Right ventricle myocardium superior (tissue), 1 donor: ENCODE results near the gene CASP8AP2. TPM values are rescaled to one million over a fixed set of nuclear protein-coding genes. Genes with fewer than 3 reads are reported as not detected.
"Not testable (repeated sequence)": the region's sequence is repeated elsewhere in the genome, so short reads cannot be mapped to it uniquely, and the experiment has no call there.

Source experiments
- ATAC-seq: fragments of 200-7000 bp; cut with Tn5 transposase; one replicate; pipeline ENCODE4 v1.9.1; 2020; ENCODE audit warnings: mild to moderate bottlenecking; ENCODE audit not compliant: poor library complexity
- DNase-seq: peaks from one replicate; pipeline ENCODE4 v3.0.0-alpha.2; 2020
- intact Hi-C: fragments of 100-400 bp; cut with DNase I; formaldehyde crosslinking; loops from one replicate; pipeline ENCODE4 v1.11.2; 2022
- long read RNA-seq: library from polyadenylated mRNA; unstranded; transcript quantifications from one replicate; pipeline ENCODE4 v2.0.0, GENCODE V29; 2021
- total RNA-seq: library from RNA; stranded (reverse); fragmentation: NEBNext Ultra II Directional; extraction: Animal tissue kit (Norgen Biotek cat#: 25700); gene quantifications from one replicate; pipeline ENCODE4 v1.2.1, GENCODE V29; 2021
- donor health status: DM: no; HTN: yes; CAD: no; lungs with severe emphysema.

CASP8AP2 gene
- 13.8 TPM for total RNA-seq
- long read RNA-seq, partial matches to known transcripts: 0 of 3 reads
- long read RNA-seq, other reads (novel, unspliced or antisense): 3 of 3 reads

DNA sequence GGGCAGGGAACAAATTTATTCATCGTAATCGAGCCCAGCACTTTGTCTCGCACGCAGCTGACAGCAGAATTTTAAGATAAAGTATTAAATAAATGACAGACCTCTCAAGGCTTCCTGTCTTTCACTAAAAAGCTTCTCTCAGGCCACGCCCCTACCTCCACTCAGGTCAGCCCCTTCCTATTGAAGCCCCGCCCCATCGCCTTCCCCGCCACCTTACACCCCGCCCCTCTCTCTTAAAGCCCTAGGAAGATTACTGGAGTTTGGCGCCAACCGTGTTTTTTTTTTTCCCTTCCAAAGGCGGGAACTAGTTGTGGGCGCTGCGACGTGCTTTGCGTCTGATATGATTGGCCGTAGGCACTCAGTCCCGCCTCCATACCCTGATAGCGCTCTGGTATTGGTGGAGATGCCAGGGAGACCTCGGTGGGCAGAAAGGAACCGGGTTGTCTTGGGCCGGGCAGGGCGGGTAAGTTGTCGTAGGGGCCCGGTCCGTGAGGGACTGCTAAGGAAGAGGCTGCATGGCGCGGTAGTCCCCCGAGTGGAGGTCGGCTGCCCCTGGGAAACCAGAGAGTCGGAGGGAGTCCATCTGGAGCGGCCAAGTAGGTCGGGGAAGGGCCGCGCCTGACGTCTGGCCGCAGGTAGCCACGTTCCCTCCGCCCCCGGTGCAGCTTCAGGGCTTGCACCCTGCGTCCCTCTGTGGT is at the start of gene CASP8AP2:
CASP8AP2 (plus strand) TSS at position 409 of the 698 bp plus-strand sequence.
- peak; percentile 98 for ATAC-seq

DNA sequence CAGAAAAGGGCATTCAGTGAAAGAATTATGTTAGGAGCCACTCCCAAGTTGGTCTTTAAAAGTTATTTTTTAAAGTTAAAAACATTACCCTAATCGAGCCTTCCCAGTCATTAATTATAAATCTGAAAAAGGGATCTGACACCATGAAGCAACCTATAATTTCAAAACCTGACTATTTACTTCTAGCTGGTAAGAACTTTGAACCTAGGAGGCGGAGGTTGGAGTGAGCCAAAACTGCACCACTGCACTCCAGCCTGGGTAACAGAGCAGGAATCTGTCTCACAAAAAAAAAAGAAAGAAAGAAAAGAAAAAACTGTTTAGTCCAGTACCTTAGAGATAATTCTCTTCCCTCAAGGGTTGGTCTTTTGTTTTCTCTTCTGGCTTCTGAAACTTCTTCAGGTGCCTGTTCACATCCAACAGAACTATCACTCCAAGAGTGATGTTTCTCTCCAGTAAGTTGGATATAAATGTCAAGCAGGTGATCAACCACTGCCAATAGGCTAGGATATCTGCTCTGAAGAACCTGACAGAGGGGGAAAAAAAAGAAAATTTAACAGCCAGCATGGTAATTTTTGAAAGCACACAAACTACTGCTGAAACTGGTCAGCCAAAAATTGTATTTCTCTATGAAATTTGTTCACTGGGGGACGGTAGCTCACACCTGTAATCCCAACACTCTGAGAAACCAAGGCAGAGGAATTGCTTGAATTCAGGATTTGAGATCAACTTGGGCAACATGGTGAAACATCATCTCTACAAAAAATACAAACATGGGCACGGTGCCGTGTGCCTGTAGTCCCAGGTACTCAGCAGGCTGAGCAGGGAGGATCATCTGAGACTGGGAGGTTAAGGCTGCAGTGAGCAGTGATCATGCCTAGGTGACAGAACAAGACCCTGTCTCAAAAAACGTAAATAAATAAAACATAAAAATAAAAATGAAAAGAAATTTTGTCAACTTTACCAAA is 48.3 kb upstream of the CASP8AP2 start:
- DNase-seq: no peak
- intact Hi-C loops: no loop called here

More for the DNA sequence above, at the start of gene CASP8AP2:
- peak; percentile 94 for DNase-seq
- intact Hi-C loops: no loop called here

DNA sequence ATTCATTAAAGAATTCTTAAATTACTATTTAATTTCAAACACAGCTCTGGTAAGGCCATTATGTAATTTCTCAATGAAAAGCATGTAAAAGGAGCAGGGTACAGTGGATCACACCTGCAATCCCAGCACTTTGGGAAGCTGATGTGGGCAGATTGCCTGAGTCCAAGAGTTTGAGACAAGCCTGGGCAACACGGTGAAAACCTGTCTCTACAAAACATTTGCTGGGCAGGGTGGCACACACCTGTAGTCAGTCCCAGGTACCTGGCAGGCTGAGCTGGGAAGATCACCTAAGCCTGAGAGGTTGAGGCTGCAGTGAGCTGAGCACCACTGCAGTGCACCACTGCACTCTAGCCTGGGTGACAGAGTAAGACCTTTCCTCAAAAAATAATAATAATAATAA is 47.5 kb upstream of the CASP8AP2 start:
- ATAC-seq (no peak), DNase-seq (no peak)
- intact Hi-C loops: no loop called here

More for the DNA sequence above, 48.3 kb upstream of the CASP8AP2 start:
- ATAC-seq: no peak

DNA sequence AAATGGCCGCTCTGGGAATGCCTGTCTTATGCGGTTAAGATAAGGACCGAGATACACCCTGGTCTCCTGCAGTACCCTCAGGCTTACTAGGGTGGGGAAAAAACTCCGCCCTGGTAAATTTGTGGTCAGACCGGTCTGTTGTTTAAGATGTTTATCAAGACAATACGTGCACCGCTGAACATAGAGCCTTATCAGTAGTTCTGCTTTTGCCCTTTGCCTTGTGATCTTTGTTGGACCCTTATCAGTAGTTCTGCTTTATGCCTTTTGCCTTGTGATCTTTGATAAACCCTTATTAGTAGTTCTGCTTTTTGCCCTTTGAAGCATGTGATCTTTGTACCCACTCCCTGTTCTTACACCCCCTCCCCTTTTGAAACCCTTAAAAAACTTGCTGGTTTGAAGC is 46.4 kb upstream of the CASP8AP2 start:
- DNase-seq, ATAC-seq, intact Hi-C loops: not testable (repeated sequence)

DNA sequence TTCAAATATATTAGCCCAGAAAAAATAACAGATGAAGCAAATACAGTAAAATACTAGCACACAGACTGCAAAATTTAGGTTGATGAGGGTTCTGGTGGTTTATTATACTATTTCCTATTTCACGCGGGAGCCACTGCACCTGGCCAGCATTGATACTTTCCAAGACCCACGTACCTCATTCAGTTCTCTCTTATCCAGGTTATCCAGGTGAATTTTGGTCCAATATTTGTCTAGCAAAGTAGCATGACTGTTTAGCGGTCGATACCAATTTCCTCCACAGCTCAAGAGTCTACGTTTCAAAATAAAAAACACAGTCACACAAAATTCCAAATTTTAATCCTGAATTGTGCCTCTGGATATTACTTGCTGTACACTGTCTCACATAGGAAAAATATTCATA is 44.8 kb upstream of the CASP8AP2 start:
- DNase-seq (no peak), ATAC-seq (no peak)
- intact Hi-C loops: no loop called here

DNA sequence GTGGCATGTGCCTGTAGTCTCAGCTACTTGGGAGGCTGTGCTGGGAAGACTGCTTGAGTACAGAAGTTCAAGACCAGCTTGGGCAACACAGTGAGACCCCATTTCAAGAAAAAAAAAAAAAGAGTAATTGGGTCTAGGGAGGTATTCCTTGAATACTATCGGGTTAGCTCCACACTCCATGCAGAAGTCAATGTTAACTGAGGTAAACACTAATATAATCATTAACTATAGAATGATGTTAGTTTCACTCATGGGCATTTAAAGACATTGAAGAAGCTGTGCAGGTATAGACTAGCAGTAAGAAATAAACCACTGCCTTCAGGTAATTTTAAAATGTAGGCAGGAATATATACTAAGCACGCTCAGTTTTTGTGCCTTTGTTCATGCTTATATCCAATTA is 42.7 kb upstream of the CASP8AP2 start:
- DNase-seq (no peak), ATAC-seq (no peak)
- intact Hi-C loops: no loop called here

DNA sequence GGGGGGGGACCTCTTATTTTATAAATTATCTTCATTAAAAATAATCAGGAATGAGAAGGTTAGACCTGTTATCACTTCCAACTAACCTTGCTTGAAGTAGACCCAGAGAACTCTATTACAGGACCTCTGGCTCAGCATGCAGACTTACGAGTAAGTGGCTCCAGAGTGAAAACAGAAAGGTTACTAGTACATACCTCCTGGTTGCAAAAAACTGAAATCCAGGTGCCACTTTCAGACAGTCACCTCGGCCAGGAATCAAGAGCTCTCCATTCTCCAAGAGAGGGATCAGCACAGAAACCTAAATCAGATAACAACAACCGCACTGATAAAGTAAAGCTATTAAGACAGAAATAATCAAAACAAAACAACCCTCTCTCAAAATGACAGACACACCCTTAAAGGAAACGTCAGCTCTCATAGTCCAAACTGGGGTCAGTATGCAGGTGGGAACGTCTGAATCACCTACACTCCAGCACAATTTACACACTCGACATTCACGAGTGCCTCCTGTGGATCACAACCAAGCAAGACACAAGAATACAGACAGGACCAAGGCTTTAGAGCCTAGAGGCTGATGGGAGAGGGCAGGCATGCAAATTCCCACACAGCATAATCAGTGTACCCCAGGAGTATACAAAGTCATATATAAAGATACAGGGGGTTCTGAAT is 41.9 kb upstream of the CASP8AP2 start:
- no peak for ATAC-seq
- intact Hi-C loops: no loop called here
- no peak for DNase-seq

DNA sequence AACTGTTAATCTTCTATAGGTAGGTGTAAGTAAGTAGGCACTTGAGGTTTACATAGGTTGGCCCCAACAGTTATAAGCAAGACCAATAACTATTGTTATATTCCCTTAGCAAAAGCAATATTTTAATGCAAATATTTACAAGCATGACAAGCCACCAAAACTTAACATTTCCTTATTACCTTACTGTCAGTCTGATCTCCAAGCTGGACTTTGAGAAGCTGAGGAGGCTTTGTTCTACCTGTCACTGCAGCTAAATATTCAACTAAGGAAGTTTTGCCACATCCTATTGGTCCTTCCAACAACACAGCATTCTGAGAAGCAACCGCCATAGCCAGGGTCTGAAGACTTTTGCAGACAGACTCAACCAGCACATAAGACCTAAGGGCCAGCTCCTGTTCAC is 39.7 kb upstream of the CASP8AP2 start:
- intact Hi-C loops: no loop called here
- ATAC-seq (no peak), DNase-seq (no peak)

DNA sequence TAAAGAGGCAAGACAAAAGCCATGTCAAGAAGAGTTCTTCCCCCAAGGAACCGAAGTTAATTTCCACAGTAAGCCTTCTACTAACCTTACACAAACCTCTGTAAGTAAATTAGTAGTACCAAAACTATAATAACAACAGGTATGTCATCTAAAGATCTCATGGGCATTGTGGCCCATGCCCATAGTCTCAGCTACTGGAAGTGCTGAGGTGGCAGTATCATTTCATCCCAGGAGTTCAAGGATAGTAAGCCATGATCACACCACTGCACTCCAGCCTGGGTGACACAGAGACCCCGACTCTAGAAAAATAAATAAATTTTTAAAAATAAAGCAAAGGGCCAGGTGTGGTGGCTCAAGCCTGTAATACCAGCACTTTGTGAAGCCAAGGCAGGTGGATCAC is 39.3 kb upstream of the CASP8AP2 start:
- DNase-seq: no peak
- intact Hi-C loops: no loop called here
- no peak for ATAC-seq

DNA sequence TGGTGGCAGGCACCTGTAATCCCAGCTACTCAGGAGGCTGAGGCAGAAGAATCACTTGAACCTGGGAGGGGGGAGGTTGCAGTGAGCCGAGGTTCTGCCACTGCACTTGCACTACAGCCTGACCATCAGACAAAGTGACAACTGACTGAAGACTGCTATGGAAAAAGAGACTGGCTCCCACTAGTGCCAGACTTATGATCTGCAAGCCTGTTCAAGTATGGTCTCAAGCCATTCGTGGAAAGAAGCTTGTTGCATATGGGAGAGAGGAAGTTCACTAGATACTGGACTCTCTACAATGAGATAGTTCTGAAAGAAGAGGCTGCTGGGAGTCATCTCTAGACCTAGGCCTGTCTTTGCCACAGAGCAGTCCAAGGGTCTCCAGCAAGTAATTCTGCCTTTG is 36.8 kb upstream of the CASP8AP2 start:
- intact Hi-C loops: no loop called here
- DNase-seq: no peak
- peak; percentile 71 for ATAC-seq

DNA sequence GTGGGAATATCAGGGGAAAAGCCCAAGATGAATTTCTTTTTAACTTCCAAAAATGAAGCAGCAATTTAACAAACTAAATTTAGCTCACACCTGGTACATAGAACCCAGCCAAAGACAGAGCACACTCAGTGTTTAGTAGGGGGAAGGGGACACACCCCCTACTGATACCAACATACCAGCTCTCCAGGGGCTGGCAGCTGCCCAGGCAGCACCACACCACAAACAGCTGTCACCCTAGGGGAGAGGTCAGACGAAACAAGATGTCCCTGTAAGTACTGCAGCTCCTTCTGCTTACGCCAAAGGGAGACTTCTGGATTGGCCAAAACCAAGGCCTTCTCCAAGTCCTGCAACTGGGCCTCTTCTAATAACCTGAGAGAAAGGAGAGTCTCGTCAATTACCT is 36.1 kb upstream of the CASP8AP2 start:
- intact Hi-C loops: no loop called here
- peak; percentile 83 for DNase-seq
- peak; percentile 97 for ATAC-seq

DNA sequence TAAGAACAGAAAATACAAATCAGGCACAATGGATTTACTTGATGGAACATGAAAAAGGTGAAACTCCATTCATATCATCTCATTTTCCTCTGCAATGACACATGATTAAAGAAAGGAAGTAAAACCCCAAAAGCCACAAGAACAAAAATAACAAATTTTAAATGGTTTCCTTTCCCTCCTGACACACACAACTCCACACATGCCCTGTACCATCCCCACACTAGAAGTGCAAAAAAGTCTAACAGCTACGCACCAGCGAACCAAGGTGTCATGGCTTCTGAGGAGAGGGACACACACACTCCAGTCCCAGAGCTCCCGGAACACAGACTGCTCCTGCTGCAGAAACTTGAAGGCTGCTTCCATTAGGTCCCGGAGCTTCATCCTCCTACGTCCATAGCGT is 35.4 kb upstream of the CASP8AP2 start:
- DNase-seq (no peak), ATAC-seq (no peak)
- intact Hi-C loops: no loop called here

DNA sequence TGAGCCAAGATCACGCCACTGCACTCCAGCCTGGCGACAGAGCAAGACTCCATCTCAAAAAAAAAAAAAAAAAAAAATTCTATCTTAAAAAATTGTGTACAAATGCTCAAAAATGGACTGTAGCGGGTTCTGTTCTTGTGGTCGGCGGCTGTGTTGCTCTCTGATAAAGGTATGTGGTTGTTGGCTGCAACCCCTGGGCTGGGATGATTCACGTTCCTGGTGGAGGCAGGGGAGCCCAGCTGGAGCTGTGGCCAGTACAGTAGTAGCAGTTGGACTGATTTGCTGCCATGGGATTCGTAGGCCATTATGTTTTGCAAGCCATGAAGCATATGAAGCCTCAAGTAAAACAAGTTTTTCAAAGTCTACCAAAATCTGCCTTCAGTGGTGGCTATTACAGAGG is 32.4 kb upstream of the CASP8AP2 start:
- intact Hi-C loops: no loop called here
- ATAC-seq (no peak), DNase-seq (no peak)

DNA sequence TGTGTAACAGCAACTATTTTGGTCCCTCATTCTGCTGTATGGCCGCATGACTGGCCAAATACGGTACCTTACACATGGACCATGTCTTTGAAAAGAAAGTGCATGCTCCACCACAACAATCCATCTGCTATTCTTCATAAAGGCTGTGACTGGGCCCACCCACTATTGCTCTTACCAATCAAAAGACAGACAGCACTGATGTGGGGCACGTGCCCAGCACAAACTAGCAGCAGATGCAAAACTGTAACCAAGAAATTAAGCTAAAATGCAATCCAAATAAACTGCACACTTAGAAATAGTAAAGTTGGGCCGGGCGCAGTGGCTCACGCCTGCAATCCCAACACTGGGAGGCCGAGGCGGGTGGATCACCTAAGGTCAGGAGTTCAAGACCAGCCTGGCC is 30.6 kb upstream of the CASP8AP2 start:
- no peak for ATAC-seq
- no peak for DNase-seq
- intact Hi-C loops: no loop called here

DNA sequence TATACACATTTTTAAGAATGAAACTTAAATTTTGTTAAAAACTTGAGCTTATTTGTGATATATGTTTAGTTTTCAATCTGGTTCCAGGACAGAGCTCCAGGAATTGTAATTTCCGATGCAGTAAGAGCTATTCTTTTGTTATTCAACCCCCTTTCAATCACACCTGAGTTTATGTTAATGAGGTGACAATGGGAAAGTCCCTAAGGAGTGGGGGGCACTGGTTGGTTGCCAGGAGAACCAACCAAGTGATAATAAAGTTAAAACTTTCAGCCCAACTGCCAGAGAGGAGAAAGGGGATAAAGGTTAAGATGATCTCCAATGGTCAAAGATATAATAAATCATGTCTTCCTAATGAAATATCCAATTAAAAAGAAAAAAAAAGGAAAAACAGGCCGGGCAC is 29.9 kb upstream of the CASP8AP2 start:
- intact Hi-C loops: no loop called here

DNA sequence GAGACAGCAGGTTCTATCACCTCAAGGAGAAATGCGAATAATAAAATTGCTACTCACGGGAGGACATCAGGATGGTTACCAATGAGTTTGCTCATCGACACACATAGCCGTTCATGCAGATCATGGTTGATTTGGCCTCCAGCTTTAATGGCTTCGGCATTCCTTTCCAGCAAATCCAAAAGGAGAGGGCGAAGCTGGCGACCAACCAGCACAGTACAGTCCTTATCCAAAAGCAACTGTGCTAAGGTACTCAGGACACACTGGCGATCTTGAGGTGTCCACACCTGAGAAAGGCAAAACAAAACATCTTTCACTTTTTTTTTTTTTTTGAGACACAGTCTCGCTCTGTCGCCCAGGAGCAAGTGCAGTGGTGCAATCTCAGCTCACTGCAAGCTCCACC is 26.4 kb upstream of the CASP8AP2 start:
- no peak for DNase-seq
- intact Hi-C loops: no loop called here

More for the DNA sequence above, 29.9 kb upstream of the CASP8AP2 start:
- DNase-seq (no peak), ATAC-seq (no peak)

DNA sequence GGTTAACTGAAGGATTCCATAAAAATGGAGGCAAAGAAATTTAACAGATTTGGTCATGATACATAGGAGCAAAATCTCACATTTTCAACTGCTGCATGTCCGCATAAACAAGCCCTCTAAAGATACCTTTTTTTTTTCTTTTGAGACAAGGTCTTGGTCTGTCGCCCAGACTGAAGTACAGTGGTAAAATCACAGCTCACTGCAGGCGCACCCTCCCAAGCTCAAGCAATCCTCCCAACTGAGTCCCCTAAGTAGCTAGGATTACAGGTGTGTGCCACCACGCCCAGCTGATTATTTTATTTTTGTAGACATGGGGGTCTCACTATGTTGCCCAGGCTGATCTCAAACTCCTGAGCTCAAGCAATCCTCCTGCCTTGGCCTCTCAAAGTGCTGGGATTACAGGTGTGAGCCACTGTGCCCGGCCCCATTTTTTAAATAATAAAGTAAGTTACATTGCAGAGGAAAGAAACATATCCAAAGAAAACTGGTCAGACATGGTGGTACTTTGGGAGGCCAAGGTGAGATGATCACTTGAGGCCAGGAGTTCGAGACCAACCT is 23.8 kb upstream of the CASP8AP2 start:
- intact Hi-C loops: no loop called here
- DNase-seq (no peak), ATAC-seq (peak; percentile 36)

More for the DNA sequence above, 26.4 kb upstream of the CASP8AP2 start:
- ATAC-seq: no peak

DNA sequence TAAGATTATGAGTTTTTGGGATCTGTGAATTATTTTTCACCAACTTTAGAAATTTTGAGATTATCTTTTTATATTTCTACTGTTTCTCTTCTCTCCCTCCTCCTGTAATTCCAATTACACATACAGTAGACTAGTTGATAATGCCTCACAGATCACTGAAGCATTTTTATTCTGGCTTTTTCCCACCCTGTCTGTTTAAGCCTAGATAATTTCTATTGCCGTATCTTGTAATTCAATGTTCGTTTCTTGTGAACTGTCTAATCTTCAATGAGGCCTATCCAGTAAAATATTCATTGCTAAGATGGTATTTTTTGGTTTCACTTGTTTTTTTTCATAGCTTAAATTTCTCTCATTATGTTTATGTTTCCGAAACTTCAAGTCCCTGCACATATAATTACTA is 22.1 kb upstream of the CASP8AP2 start:
- ATAC-seq: no peak

DNA sequence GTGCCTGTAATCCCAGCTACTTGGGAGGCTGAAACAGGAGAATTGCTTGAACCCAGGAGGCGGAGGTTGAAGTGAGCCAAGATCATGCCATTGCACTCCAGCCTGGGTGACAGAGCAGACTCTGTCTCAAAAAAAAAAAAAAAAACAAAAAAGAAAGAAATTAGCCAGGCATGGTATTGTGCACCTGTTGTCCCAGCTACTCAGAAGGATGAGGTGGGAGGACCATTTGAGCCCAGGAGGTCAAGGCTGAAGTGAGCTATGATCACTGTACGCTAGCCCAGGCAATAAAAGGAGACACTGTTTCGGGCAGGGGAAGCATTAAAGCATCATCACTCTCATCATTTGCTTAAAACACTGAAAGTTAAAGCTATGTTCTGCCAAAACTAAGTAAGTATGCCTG is 16.3 kb upstream of the CASP8AP2 start:
- intact Hi-C loops, ATAC-seq, DNase-seq: not testable (repeated sequence)

More for the DNA sequence above, 22.1 kb upstream of the CASP8AP2 start:
- DNase-seq: no peak
- intact Hi-C loops: no loop called here
